Activated CD4-positive, alpha-beta T cell treated with anti-CD3 and anti-CD28 coated beads, Interleukin-10, Interleukin-2, amounts not matched to agents 100 ng/mL and 50 ng/mL, durations not matched to agents 16 hours and 8 hours (primary cell): ENCODE results near the gene STN1.

Experiments used
- DNase-seq: peaks from one replicate; pipeline ENCODE4 v3.0.0-alpha.2; 2020

The STN1 gene

DNA sequence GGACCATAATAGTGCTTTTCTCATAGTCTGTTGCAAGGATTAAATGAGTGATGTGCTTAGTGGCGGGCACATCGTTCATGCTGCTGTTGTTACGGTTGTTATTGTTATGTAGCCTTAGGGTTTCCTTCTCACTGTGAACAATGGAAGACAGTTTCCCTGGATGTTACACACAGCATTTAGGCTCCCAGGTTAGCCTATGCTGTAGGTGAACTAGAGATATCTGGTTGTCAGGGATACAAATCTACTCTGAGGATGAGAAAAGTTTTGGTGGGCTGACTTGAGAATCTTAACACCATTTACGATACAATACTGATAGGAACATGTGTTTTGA, 77.3 kb downstream of the STN1 start:
- no peak for DNase-seq

DNA sequence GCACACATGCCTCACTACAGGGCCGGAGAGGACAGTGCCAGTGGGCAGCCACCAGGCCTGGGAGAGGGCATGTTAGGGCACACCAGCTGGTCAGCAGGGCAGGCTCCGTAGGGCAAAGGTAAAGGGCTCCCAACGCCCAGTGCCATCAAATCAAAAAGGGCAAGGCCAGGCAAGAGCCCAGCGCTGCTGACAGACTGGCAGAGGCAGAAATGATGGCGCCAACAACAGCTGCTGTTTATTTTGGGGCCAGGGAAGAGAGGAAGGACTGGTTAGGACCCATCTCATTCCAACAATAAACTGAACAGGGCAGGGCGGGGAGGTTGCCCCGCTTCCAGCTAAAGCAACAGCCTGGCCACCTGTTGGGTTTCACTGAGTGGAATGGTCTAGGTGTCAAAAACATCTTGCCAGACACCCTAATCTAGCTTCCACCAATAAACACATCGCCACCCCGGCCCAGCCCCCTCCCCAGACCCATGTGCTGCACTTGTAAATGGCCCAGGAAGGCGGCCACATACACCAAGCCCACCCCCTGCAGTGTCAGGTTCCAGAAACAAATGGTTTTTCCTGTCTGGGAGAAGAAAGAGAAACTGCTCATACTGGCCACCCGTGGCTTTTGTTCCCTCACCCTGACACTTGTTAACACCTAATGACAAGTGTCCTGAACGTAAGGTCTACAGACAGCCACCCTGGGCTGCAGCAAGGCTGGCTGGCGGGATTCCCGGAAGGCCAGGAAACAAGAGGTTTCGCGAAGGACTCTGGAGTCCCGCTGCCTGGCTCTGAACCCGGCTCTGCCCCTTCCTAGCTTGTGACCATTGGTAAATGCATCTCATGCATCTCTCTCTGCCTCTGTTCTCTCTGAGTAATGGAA, 77.9 kb downstream of the STN1 start:
- no peak for DNase-seq

DNA sequence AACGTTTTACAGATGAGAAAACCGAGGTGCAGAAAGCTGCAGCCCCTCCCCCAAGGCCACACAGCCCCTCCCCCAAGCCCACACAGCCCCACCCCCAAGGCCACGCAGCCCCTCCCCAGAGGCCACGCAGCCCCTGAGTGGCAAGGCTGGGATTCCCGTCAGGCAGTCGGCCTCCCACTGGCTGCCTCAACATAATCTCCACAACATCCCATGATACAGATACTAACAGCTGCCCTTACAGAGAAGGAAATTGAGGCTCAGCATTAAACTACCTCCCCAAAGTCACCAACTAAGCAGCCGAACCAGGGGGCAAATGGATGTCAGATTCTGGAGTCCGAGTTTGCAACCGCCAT, 78.5 kb downstream of the STN1 start:
- DNase-seq, result no peak

DNA sequence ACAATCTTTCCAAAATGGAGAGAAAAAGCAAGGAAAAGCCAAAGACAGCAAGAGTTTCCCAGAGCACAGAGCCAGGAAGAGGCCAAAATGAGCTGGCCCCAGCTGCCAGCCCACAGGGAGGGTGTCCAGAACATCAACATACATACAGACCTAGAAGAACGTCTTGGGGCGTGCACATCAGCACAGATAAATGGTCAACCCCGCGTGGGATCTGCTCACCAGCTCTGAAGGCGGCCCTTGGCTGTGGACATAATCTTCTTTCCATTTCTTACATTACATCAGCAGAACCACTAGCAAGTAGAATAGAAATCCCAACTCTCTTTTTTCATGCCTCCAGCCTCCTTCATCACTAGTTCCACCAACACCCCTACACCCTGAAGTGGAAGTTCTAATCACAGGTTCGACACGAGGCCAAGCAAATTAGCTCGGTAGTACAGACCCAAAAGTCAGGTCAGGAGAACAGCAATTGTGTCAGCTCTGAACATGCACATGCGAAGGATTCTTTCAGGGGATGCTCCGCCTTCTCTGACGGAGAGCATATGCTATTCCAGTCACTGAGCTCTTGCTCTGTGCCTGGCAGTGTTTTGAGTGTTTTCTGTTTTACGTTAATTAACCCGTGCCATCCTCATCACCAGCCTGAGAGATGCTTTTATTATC, 79.0 kb downstream of the STN1 start:
- no peak for DNase-seq

DNA sequence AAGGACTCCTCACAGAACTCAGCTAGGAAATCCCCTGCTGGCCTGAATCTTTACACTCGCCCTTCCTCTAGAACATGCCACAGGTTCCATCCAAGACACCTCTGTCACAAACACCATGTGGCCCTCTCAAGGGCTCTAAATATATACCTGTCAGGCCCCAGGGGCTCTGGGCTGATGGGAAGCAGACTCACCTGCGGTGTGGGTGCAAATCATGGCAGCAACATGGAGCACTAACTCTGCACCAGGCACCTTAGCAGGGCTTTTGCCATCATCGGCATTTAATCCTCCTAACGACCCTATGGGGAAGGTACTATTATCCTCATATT, 80.0 kb downstream of the STN1 start:
- no peak for DNase-seq

DNA sequence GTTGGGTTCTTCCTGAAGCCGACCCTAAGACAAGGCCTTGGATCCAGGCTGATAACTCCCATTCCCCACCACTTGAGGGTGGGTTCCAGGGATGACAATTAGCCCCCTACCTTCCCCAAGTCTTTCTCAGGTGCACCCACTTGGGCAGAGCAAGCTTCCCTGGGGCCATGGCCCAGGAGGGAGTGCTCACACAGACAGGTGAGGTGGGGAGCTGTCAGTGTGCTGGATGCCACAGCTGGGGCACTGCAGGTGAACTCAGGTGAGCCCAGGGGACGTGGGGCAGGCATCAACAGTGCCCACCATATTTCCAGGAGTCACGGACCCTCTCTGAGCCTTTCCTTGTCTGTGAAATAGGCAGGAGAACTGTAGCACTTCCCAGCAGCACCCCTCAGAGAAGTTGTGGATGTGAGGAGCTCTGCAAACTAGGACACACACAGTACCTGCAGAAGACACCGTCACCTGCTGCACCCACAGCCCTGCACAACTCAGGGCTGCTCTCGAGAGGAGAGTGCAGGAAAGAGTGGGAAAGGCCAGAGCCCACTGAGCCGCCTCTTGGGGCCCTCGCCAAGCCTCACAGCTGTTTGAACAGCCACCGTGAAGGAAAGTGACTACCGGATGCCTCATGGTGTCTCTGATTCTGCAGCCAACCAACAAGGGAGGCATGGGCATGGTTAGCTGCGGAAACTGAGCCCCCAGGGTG, 80.5 kb downstream of the STN1 start:
- no peak for DNase-seq

DNA sequence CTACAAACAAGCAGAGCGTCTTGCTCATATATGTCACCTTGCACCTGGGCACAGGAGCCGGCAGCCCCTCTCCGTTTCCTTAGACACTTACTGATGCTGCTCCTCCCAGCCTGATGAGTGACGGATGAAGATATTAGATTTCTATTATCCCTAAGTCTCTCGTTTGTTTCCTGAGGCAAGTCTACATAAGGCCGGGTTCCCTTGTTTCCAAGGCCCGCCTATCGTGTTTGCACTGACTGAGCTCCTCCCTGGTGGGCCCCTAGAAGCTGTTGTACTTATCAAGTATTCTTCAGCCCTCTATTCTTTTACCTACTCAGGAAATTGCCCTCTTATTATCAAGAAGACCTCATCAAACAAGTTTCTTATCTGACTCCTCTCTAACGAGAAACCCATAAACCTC, 81.1 kb downstream of the STN1 start:
- DNase-seq, result no peak

DNA sequence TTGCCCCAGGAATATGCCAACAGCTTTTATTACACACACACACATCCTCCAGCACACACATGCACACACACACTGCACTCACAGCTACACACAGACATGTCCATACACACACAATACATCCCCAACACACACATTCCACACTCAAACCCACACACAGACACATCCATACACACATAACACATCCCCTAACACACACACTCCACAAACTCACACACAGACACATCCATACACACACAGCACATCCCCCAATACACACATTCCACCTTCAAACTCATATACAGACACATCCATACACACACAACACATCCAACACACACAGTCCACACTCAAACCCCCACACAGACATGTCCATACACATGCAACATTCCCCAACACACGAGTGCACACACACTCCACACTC, 81.7 kb downstream of the STN1 start:
- no peak for DNase-seq

DNA sequence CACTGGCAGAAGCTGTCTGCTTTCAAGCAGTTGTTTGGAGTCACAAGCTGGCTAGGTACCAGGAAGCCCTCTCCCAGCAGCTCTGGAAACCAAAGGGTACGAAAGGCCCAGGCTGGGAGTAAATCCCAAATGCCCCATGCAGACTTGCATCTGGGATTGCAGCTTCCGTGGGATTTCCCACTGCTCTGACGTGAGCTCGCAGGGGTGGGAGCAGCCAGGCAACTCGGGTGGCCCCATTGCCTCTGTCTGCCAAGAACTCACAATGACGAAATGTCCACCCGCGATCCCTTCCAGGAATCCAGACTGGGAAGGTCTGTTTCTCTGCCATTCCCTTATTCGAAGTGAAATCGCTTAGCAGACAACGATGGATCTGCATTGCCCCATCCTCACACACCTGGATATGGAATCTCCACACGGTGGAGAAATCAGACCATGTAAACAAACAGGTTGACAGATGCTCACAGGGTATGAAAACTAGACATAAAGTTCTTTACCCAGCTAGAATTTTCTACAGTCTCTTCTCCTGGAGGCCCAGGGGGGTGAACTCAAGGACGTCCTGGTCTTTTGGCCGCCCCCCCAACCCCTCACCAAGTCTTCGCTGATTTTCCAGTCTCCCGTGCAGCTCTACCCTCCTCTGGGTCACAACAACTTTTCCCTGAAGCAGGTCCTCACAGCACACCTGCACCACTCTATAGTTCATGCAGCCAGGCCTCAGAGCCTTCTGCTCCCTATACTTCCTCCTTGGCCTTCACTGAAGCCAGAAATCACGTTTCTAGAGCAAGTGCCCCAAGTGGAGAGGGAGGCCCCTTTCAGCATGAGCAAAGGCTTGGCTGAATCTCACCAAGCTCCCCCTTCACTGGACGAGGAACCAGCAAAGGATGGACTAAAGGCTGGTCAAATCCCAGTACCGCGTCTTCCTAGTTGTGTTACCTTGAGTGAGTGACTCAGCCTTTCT, 82.6 kb downstream of the STN1 start:
- DNase-seq, result no peak

DNA sequence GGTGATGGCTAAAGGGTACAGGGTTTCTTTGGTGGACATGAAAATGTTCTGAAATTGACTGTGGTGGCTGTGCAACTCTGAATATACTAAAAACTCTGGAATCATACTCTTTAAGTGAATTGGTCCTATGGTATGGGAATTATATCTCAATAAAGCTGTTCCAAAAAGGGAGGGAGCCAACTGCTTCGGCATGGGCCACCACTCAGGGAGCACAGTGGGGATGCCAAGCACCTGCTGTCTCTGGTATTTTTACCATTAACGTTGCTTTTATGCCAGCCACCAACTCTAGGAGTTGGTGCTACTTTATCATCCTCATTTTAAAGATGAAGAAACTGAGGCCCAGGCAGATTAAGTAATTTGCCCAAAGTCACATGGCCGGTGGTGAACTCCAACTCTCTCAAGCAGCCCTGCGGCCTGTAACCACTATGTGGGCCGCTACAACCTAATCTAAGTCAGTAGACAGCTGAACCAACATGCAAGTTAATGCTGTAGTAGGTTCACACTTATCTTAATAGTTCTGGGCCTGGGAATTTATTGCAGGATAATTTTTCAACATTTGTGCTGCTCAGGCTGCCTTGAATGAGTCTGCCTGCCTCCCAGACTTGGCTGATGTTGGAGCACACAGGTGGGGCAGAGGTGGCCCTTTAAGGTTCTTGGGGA, 83.4 kb downstream of the STN1 start:
- DNase-seq, result no peak

DNA sequence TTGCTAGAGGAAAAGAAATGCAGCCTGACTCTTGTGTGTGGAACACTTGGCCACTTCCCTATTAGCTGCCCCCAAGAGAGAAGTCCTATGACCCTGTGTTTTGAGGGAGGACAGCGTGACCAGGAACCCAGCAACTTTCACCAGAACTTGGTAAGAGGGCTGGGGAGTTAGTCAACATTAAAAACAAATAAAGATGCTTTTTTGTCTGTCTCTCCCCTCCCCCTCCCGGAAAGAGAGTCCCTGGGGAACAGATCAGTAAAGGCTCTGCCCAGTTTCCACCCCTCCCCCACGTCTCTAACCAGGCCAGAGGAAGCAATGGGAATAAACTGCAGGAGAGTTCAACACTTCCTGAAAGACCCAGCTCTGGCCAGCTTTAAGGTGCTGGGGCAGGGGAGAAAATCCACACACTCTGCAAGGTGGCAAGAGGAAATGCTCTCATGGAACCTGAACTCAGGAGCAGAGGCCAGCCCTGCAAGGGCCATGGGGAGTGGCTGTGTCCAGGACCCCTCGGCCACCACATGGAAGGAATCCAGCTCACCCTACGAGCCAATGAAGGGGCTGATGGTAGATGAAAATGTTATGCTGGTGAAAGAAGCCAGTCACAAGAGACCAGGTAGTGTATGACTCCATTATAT, 84.1 kb downstream of the STN1 start:
- no peak for DNase-seq

DNA sequence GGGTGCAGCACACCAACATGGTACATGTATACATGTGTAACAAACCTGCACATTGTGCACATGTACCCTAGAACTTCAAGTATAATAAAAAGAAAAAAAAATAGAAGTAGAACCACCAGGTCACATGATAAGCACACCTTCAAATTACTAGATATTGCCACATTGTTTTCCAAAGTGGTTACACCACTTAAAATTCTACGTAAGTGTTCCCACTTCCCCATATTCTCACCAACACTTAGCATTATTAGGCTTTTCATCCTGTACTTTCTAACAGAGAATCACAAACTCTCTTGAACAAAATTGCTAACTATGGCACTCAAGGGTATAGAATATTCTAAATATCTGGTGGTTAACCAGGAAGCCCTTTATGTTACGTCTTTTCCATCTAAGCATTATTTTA, 85.2 kb downstream of the STN1 start:
- DNase-seq, result no peak
